ENCODE results near the gene STX19. TPM values are rescaled to one million over a fixed set of nuclear protein-coding genes. Genes with fewer than 3 reads are reported as not detected.

Gene STX19
- total RNA-seq, 1 experiment from 2014 or later, result not detected

DNA sequence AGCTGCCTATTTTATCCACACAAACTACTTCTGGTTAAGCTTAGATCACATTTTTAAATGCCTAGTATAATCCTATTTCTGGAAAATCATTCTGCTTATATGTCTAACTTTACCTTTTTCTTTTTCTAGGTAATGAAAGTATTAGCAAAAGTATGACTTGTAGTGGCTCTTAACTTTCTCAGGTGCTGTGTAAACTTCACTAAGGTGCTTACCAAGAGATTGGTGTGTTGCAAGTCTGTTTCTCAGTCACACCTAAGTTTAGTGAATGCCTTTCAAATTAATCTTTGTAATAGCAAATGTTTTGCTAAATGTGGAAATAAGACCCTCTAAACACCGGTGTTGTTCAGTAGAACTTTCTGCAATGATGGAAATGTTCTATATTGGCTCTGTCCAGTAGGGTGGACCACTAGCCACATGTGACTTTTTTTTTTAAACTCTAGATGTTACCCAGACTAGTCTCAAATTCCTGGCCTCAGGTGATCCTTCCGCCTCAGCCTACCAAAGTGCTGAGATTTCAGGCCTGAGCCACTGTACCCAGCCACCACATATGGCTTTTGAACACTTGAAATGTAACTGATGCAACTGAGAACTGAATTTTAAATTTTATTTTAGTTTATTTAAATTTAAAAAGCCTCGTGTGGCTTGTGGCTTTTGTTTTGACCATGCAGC is 26.4 kb downstream of the STX19 start:
- ChIA-PET POLR2A (no interaction called here), CTCF (no interaction called here)
- no TSS peak for BruUV-seq (replicated peaks)
- no peak overlapping the region for H3K4me3 Mint-ChIP-seq (ENCODE audit: unreplicated experiment)
- intact Hi-C loops (cut with micrococcal nuclease; ENCODE audit: unreplicated experiment), result no loop called here
- DNase-seq, result no peak
- H3K4me1 ChIP-seq, result no peaks in the 10 kb centered on the region
- no peaks in the 10 kb centered on the region for H3K27me3 Mint-ChIP-seq (ENCODE audit: insufficient read depth, unreplicated experiment)
- H3K4me1 Mint-ChIP-seq (ENCODE audit: low read depth, unreplicated experiment), result no peaks in the 10 kb centered on the region
- H3K36me3 Mint-ChIP-seq (ENCODE audit: insufficient read depth, unreplicated experiment), result no peaks in the 10 kb centered on the region
- no peak overlapping the region for H3K4me3 ChIP-seq (ENCODE audit: low read depth, low read length)
- H3K27me3 ChIP-seq (replicated peaks; ENCODE audit: control insufficient read depth, insufficient read depth, low read length), result no peaks in the 10 kb centered on the region
- no peaks in the 10 kb centered on the region for H3K36me3 ChIP-seq (ENCODE audit: control insufficient read depth, insufficient read depth, low read length)
- no peaks in the 10 kb centered on the region for H3K9me3 Mint-ChIP-seq (ENCODE audit: unreplicated experiment)
- H3K27ac Mint-ChIP-seq (ENCODE audit: unreplicated experiment), result no peak overlapping the region
- no peaks in the 10 kb centered on the region for H3K9me3 ChIP-seq
- TF ChIP-seq, protein P1, sequence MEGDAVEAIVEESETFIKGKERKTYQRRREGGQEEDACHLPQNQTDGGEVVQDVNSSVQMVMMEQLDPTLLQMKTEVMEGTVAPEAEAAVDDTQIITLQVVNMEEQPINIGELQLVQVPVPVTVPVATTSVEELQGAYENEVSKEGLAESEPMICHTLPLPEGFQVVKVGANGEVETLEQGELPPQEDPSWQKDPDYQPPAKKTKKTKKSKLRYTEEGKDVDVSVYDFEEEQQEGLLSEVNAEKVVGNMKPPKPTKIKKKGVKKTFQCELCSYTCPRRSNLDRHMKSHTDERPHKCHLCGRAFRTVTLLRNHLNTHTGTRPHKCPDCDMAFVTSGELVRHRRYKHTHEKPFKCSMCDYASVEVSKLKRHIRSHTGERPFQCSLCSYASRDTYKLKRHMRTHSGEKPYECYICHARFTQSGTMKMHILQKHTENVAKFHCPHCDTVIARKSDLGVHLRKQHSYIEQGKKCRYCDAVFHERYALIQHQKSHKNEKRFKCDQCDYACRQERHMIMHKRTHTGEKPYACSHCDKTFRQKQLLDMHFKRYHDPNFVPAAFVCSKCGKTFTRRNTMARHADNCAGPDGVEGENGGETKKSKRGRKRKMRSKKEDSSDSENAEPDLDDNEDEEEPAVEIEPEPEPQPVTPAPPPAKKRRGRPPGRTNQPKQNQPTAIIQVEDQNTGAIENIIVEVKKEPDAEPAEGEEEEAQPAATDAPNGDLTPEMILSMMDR (IDR thresholded peaks at IDR 0.05; ENCODE audit: insufficient read depth in 1 of 2, low read depth in 1 of 2, low read length in 1 of 2, severe bottlenecking in 1 of 2, unreplicated experiment in 1 of 2), result no peak

- TF ChIP-seq, protein P1 (IDR thresholded peaks at IDR 0.05; ENCODE audit: insufficient read depth in 1 of 2, low read depth in 1 of 2, low read length in 1 of 2, severe bottlenecking in 1 of 2, unreplicated experiment in 1 of 2), result no peak
- no peaks in the 10 kb centered on the region for H3K9me3 Mint-ChIP-seq (ENCODE audit: unreplicated experiment)
- H3K36me3 Mint-ChIP-seq (ENCODE audit: insufficient read depth, unreplicated experiment), result no peaks in the 10 kb centered on the region
- POLR2A ChIA-PET, result no interaction called here
- H3K36me3 ChIP-seq (ENCODE audit: control insufficient read depth, insufficient read depth, low read length), result no peaks in the 10 kb centered on the region
- BruUV-seq (replicated peaks), result no TSS peak
- no peaks in the 10 kb centered on the region for H3K27me3 Mint-ChIP-seq (ENCODE audit: insufficient read depth, unreplicated experiment)
- H3K9me3 ChIP-seq, result no peaks in the 10 kb centered on the region
- H3K4me1 Mint-ChIP-seq (ENCODE audit: low read depth, unreplicated experiment), result no peaks in the 10 kb centered on the region
- H3K27me3 ChIP-seq (replicated peaks; ENCODE audit: control insufficient read depth, insufficient read depth, low read length), result no peaks in the 10 kb centered on the region
- no peak overlapping the region for H3K4me3 Mint-ChIP-seq (ENCODE audit: unreplicated experiment)
- CTCF ChIA-PET, result no interaction called here
- no peak for DNase-seq
- H3K27ac Mint-ChIP-seq (ENCODE audit: unreplicated experiment), result no peak overlapping the region
- no peak overlapping the region for H3K4me3 ChIP-seq (ENCODE audit: low read depth, low read length)
- H3K4me1 ChIP-seq, result no peaks in the 10 kb centered on the region
- intact Hi-C loops (cut with micrococcal nuclease; ENCODE audit: unreplicated experiment), result no loop called here
Measured at GRCh38 chr3:94001191-94001590, 27.2 kb downstream of the STX19 start.

- H3K27me3 Mint-ChIP-seq (ENCODE audit: insufficient read depth, unreplicated experiment), result no peaks in the 10 kb centered on the region
- BruUV-seq (replicated peaks), result no TSS peak
- no peaks in the 10 kb centered on the region for H3K4me1 Mint-ChIP-seq (ENCODE audit: low read depth, unreplicated experiment)
- DNase-seq, result no peak
- intact Hi-C loops (cut with micrococcal nuclease; ENCODE audit: unreplicated experiment), result no loop called here
- H3K9me3 Mint-ChIP-seq (ENCODE audit: unreplicated experiment), result no peaks in the 10 kb centered on the region
- H3K36me3 Mint-ChIP-seq (ENCODE audit: insufficient read depth, unreplicated experiment), result no peaks in the 10 kb centered on the region
- ChIA-PET POLR2A (no interaction called here), CTCF (no interaction called here)
- Histone ChIP-seq H3K27me3 (replicated peaks; ENCODE audit: control insufficient read depth, insufficient read depth, low read length) (no peaks in the 10 kb centered on the region), H3K36me3 (ENCODE audit: control insufficient read depth, insufficient read depth, low read length) (no peaks in the 10 kb centered on the region), H3K4me1 (no peaks in the 10 kb centered on the region), H3K4me3 (ENCODE audit: low read depth, low read length) (no peak overlapping the region), H3K9me3 (no peaks in the 10 kb centered on the region)
- no peak overlapping the region for H3K27ac Mint-ChIP-seq (ENCODE audit: unreplicated experiment)
- no peak overlapping the region for H3K4me3 Mint-ChIP-seq (ENCODE audit: unreplicated experiment)
- TF ChIP-seq, protein P1 (IDR thresholded peaks at IDR 0.05; ENCODE audit: insufficient read depth in 1 of 2, low read depth in 1 of 2, low read length in 1 of 2, severe bottlenecking in 1 of 2, unreplicated experiment in 1 of 2), result no peak
Measured at GRCh38 chr3:93994056-93994455, 34.3 kb downstream of the STX19 start.

Data from Caco-2 (cell line).